HG02763 (cell line): ENCODE measurements around the gene SLC17A9.

ENCODE experiments used
- ATAC-seq: cut with Tn5 transposase; IDR thresholded peaks from one replicate; pipeline ENCODE4 v1.9.1; 2021; ENCODE audit warnings: mild to moderate bottlenecking, moderate library complexity; ENCODE audit not compliant: unreplicated experiment

The SLC17A9 gene

DNA sequence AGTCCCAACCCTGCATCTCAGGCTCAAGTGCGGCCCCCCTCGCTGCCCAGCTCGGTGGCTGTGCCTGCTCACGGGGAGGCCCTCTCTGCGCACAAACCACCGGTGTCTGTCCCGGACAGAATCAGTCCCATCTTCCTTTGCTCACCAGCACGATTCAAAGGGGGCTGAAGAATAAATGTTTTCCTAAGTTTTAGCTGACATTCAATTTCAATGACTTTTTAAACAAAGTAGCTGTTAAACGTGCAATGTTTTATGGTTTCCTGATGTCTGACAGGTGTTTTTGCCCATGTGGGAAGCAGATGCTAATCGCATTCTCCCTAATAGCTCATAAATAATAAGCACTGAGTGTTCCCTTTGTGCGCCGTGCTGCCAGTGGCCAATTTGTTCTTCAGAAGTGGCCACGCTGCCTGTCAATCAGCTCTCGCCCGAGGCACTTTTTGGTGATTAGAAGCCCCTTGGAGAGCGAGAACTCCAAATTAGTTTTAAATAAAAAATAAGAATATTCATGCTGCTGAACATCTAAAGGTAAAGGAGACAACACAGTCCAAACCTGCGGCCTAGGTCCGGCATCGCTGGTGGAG, 28.0 kb downstream of the SLC17A9 start:
- no peak for ATAC-seq

DNA sequence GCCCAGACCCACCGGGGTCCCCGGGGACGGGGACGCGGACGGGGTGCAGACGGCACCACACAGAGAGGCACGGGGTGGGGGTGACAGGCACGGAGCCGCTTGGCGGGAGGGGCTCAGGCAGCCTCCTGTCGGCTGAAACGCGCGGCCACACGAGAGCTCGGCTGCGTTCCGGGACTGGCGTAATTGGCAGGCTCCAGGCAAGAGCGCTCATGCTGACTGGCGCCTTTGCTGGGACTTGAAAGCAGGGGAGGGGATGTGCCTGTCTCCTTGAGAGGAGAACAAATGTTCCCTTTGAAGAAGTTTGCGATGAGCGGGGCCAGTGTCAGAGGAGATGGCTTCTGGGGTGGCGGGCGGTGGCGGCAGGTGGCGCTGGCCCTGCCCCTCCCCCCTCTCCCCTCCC, 28.5 kb downstream of the SLC17A9 start:
- no peak for ATAC-seq

- ATAC-seq, result no peak
Observed at GRCh38 chr20:62982124-62983075, 29.9 kb downstream of the SLC17A9 start.

DNA sequence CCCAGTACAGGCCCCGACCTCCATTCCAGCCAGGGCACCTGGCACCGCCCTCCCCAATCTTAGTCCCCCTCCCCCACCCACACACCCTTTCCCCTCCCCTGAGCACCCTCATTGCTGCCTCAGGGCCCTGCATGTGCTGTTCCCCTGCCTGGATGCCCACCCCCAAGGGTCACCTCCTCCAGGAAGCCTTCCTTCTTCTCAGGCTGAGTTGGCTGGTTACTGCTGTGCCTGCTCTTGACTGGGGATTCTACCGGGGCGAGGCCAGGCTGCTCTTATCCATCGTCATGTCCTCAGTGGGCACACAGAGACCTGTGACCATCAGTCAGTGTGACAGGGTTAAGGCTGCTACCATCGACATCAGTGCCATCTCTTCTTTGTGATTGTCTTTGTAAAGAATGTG, 30.7 kb downstream of the SLC17A9 start:
- no peak for ATAC-seq

DNA sequence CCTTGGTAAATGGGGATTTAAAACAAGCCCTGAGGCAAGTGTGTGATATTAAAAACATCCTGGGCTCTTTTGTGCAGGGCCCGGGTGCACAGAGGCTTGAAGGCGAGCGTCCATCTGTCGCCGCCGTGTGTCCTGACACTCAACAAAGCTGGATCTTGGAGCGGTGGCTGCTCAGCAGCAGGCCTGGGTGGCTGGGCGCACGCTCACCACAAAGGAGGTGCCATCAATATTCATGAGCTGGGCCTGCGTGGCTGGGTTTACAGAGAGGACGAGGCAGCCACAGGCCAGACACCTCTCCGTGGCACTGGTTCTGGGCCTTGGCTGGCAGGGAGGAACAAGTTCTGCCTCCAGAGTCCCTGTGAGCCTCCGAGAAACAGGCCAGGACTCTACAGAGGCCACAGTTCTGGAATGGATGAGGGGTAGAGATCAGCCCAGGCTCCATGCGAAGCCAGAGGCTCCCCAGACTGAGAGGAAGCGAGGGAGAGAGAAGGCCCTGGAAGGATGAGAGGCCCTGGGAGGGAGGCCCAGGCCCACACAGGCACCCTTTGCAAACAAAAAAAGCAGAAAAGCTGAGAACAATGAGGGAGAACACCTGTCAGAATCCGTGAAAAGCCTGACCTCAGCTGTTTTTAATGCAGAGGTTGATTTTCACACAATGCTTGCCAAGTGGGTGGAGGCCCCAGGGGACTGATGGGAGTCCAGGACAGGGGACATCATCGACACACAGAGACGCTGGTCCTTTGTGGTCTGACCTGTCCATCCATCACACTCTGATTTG, 32.3 kb downstream of the SLC17A9 start:
- ATAC-seq, result no peak

DNA sequence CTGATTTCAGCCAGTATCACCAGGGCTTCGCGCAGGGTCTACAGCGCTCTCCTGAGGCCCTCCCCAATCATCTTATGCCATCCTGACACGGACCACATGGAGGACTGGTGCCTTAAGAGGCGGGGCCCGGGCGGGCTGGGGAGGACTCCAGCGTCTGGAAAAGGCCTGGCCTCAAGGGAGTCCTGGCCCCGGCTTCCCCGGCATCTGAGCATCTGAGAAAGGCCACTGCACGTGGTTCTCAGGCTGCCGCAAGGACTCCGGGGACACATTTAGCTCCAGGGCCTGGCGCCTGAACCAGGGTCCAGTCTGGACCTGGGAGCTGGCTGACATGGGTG, 32.9 kb downstream of the SLC17A9 start:
- no peak for ATAC-seq

GRCh38 chr20:62986257-62986800, 33.8 kb downstream of the SLC17A9 start:
- no peak for ATAC-seq

GRCh38 chr20:62987114-62987513, 34.6 kb downstream of the SLC17A9 start:
- ATAC-seq, result no peak

DNA sequence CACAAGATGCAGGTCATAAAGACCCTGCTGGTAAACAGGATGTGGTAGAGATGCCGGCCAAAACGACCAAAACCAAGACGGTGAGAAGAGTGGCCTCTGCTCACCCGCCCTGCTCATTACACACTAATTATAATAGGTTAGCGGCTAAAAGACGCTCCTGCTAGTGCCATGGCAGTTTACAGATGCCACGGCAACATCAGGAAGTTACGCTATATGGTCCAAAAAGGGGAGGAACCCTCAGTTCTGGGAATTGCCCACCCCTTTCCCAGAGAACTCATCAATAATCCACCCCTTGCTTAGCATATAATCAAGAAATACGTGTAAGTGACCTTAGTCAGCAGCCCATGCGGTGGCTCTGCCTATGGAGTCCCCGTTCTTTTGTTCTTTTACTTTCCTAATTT, 36.7 kb downstream of the SLC17A9 start:
- ATAC-seq, result no peak

- ATAC-seq, result no peak
Observed at GRCh38 chr20:62990306-62990825, 37.9 kb downstream of the SLC17A9 start.

- ATAC-seq, result no peak
Observed at GRCh38 chr20:62991196-62991807, 38.8 kb downstream of the SLC17A9 start.

DNA sequence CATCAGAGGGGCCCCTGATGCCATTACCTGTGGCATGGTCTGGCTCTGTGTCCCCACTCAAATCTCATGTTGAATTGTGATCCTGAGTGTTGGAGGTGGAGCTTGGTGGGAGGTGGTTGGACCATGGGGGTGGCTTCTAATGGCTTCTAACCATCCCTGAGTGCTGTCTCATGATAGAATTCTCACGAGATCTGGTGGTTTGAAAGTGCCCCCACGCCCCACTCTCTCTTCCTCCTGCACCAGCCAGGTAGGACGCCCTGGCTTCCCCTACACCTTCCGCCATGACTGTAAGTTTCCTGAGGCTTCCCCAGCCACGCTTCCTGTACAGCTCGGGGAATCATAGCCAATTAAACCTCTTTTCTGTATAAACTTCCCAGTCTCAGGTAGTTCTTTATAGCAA, 39.4 kb downstream of the SLC17A9 start:
- ATAC-seq, result no peak

DNA sequence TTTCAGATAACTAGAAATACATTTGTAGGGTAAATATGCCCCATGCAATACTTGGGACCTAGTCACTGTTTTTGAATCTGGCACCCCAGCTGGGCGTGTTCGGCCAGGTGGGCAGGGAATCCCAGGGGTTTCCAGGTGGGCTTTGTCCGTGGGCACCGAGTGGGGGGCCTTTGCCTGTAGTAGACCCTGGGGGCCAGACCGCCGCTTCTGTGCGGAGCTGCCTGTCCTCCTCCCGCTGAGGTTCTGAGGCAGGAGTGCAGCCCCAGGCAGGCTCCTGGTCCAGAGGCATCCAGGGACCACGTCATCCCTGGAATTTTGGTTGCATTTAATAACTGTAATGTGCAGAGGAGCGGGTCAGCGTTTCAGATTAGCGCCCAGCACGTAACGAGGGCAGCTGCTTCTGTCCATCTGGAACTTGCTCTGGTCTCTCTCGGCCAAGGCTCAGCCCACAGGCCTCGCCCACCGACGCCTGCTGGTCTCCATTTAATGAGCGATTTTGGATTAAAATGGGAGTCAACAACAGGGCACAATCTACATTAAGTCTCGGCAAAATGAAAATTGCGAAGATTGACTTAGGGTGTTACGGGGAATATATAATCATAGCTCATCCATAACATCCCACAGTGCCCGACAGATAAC, 41.5 kb downstream of the SLC17A9 start:
- no peak for ATAC-seq

DNA sequence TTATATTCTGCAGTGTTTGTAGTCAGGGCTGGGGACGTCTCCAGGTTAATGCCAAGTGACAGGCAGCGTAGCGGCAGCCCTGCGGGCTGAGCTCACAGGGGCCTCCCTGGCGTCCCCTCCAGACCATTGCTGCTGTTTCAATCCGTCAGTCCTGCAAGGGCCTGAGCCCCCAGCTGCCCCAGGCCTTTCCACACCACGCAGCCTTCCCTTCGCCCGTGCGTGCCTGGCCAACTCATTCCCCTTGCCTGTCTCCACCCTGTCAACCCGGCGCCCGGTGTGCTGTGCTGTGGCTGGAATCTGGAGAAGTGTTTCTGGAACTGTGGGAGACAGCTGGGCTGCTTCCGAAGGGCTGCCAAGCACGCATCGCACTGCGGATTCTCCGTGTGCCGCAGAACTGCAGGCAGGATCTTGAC, 42.4 kb downstream of the SLC17A9 start:
- no peak for ATAC-seq

DNA sequence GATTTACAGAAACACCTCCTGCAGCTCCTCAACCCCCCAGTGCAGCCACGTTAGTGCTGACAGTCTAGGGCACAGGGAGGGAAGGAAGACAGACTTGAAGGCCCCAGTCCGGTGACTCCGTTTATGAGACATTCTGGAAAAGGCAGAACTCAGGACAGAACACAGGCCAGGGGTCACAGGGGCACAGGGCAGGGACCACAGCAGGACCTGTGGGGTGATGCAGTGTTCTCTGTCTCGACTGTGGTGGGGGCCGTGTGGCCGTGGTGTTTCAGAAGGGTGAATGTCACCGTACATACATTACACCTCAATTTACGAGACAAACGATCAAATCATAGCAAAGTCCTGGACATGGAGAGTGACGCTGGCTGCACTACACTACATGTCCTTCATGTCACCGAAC, 43.0 kb downstream of the SLC17A9 start:
- no peak for ATAC-seq

DNA sequence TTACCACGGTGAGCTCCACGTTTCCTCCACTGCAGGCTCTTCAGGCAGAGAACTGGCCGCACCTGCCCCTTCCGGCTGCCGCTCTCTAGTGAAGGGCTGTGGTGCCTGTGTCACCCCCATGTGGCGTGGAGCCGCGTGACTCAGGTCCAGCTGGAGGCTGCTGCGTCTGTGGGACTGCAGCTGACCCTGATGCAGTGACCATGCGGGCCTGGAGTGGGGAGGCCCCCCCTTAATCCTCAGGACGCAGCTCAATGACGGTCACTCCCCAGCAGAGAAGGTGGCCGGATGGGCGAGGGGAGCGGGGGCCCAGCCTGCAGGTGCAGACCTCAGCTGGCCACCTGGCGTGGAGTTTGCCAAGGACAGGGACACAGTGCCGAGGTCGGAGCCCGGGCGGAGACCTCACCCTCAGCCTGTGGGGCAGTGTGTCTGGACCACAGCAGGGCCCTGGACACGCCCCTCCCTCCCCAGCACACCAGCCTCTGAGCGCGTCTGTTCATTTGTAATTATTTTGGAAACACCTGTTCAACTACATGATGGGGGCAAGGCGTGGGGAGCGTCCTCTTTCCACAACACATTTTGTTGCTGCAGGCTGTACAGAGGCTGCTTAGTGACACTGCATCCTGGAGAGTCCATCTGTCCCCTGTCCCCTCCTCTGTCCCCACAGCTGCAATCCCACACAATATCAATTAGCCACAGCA, 43.5 kb downstream of the SLC17A9 start:
- no peak for ATAC-seq

GRCh38 chr20:62996596-62996982, 44.1 kb downstream of the SLC17A9 start:
- no peak for ATAC-seq

DNA sequence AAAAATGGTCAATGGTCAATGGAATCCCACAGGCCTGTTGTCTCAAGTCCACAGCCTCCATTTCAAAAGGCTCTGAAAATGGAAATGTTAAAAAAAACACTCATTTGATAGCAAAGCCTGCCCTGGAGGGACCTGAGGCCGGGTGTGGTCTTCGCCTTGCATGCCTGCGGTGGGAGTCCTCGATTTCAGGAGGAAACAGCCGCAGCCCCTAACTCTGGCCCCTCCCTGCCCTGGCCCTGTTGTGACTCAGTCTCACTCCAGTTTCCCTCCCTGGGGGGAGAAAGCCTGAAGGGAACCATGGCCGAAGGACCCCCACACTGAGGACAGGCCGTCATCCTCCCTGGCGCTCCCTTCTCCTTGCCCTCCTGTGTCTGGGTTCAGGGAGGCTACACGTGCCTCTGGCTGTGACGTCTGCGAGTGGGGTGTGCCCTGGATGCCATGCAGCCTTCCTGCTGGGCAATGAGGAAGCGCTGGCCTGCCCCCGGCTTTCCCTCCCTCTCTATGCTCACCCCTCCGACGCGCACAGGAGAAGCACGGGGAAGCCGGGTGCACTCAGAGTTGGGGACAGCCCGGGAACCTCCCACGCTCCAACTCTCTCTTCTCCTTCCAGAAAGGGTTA, 45.0 kb downstream of the SLC17A9 start:
- no peak for ATAC-seq

DNA sequence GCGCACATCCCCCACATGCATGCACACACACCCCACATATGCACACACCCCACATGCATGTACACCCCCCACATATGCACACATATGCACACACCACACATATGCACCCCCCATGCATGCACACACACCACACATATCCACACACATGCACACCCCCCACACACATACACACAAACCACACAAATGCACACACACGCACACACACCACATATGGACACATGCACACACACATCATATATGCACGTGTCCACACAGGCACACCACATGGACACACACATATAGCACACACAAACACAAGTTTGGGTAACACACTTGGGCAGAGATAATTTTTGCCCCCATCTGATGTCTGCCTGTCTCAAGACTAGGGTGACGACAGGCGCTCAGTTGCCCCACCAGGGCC, 45.9 kb downstream of the SLC17A9 start:
- no peak for ATAC-seq
